HepG2 (cell line): ENCODE measurements around the gene ZSCAN20. TPM values are rescaled to one million over a fixed set of nuclear protein-coding genes. Genes with fewer than 3 reads are reported as not detected.

ENCODE experiments used
- ATAC-seq: fragments of 200-7000 bp; cut with Tn5 transposase; 3 replicates; pipeline ENCODE4 v1.9.1; 2020; ENCODE audit warnings: mild to moderate bottlenecking, moderate library complexity
- BruUV-seq: library from RNA; stranded (reverse); fragments of 400-500 nt; replicated peaks from 2 replicates; lab custom pipeline; 2021; lab: Mats Ljungman, UMichigan
- CTCF ChIA-PET: fragments of 300-600 bp; formaldehyde crosslinking; extraction: SDS; loops from one replicate; lab custom pipeline; 2021; ENCODE audit warnings: low total read pairs, inconsistent platforms, low intra/inter-chr PET ratio; lab: Yijun Ruan, JAX
- POLR2A ChIA-PET: fragments of 350-600 bp; sonication (Branson Sonifier 250); formaldehyde crosslinking; loops from one replicate; lab custom pipeline; 2020; ENCODE audit warnings: antibody characterized with exemption, inconsistent platforms; lab: Yijun Ruan, JAX
- DNase-seq: peaks from one replicate; pipeline ENCODE4 v3.0.0-alpha.2; 2015; ENCODE audit warnings: low spot score
- FAIRE-seq: peaks from 3 replicates; lab custom pipeline; 2011; peaks lifted over from hg19 to GRCh38; lab: Jason Lieb, UNC
- H2AFZ ChIP-seq: one replicate; pipeline ENCODE4 v1.6.1; 2011; ENCODE audit warnings: low read length, inconsistent platforms
- H3K27ac ChIP-seq: fragments of 300-600 bp; 3 replicates; pipeline ENCODE4 v1.8.0; 2011; ENCODE audit warnings: mixed run types, mild to moderate bottlenecking, mixed read lengths, low read length, inconsistent platforms; ENCODE audit not compliant: insufficient read depth; ENCODE audit errors: extremely low read length
- H3K27me3 ChIP-seq, 2 experiments: fragments of 200-600 bp in 1 of 2; 2 replicates in 1 of 2; 3 replicates in 1 of 2; pipeline versions ENCODE4 v1.6.0 to v1.8.0; 2011; ENCODE audit warnings: low read length in 2 of 2, mild to moderate bottlenecking in 2 of 2, moderate library complexity in 2 of 2, inconsistent platforms in 1 of 2; ENCODE audit not compliant: insufficient read depth in 2 of 2, control insufficient read depth in 1 of 2
- H3K36me3 ChIP-seq, 2 experiments: fragments of 200-600 bp in 1 of 2; replicated peaks in 1 of 2; 2 replicates in 1 of 2; 3 replicates in 1 of 2; pipeline versions ENCODE4 v1.5.1 to v1.8.0; 2011; ENCODE audit warnings: low read length in 2 of 2, inconsistent platforms in 1 of 2; ENCODE audit not compliant: insufficient read depth in 2 of 2, control insufficient read depth in 1 of 2
- H3K4me1 ChIP-seq: 2 replicates; pipeline ENCODE4 v1.5.1; 2012; ENCODE audit warnings: low read length, inconsistent platforms; ENCODE audit not compliant: insufficient read depth
- H3K4me2 ChIP-seq: 2 replicates; pipeline ENCODE4 v1.6.0; 2011; ENCODE audit warnings: low read depth, low read length, inconsistent platforms
- H3K4me3 ChIP-seq, 3 experiments: fragments of 200-600 bp in 1 of 3; sonication (generic), shearing (Covaris generic) in 1 of 3; replicated peaks in 1 of 3; 2 replicates each; pipeline ENCODE4 v1.5.1; 2011 to 2016; ENCODE audit warnings: low read length in 3 of 3, inconsistent platforms in 2 of 3, low read depth in 2 of 3, mild to moderate bottlenecking in 2 of 3, control low read depth in 1 of 3, mixed read lengths in 1 of 3; ENCODE audit not compliant: insufficient read depth in 1 of 3
- H3K79me2 ChIP-seq: one replicate; pipeline ENCODE4 v1.6.1; 2011; ENCODE audit warnings: low read length, inconsistent platforms; ENCODE audit not compliant: insufficient read depth
- H3K9ac ChIP-seq: 2 replicates; pipeline ENCODE4 v1.6.0; 2011; ENCODE audit warnings: mild to moderate bottlenecking, low read depth, low read length, inconsistent platforms; ENCODE audit not compliant: insufficient read depth
- H3K9me3 ChIP-seq: 2 replicates; pipeline ENCODE4 v1.5.1; 2012; ENCODE audit warnings: mild to moderate bottlenecking, low read length
- H4K20me1 ChIP-seq: 2 replicates; pipeline ENCODE4 v1.6.0; 2011; ENCODE audit warnings: inconsistent platforms, mild to moderate bottlenecking, low read length, moderate library complexity; ENCODE audit not compliant: insufficient read depth
- BRD4 ChIP-seq: sonication (generic); formaldehyde crosslinking; IDR thresholded peaks from 2 replicates; pipeline ENCODE4 v1.4.0; 2020; ENCODE audit warnings: missing genetic modification reagents
- KMT2A ChIP-seq: sonication (generic); formaldehyde crosslinking; IDR thresholded peaks from 2 replicates; pipeline ENCODE4 v1.4.0; 2020; ENCODE audit warnings: missing genetic modification reagents
- MIXL1 ChIP-seq: IDR thresholded peaks from 2 replicates; pipeline ENCODE4 v1.6.1; 2016
- SIX1 ChIP-seq: sonication (generic); formaldehyde crosslinking; IDR thresholded peaks from 2 replicates; pipeline ENCODE4 v1.4.0; 2020; ENCODE audit warnings: missing genetic modification reagents, borderline replicate concordance
- SP1 ChIP-seq, 2 experiments: fragments of 450-650 bp in 1 of 2; sonication (generic) in 1 of 2; formaldehyde crosslinking in 1 of 2; IDR thresholded peaks; 2 replicates each; pipeline versions ENCODE4 v1.4.0 to v1.6.1; 2016 to 2020; ENCODE audit warnings: missing genetic modification reagents in 1 of 2
- ZBTB7B ChIP-seq: sonication (generic); formaldehyde crosslinking; IDR thresholded peaks from 2 replicates; pipeline ENCODE4 v1.4.0; 2020; ENCODE audit warnings: missing genetic modification reagents
- ZHX2 ChIP-seq, 2 experiments: sonication (generic) in 1 of 2; formaldehyde crosslinking in 1 of 2; IDR thresholded peaks; 2 replicates each; pipeline versions ENCODE4 v1.6.1 to v1.9.0; 2014 to 2022; ENCODE audit warnings: antibody characterized with exemption in 1 of 2, borderline replicate concordance in 1 of 2, inconsistent platforms in 1 of 2, low read depth in 1 of 2, missing genetic modification reagents in 1 of 2
- ZNF292 ChIP-seq: sonication (generic); formaldehyde crosslinking; IDR thresholded peaks from 2 replicates; pipeline ENCODE4 v1.8.1; 2022; ENCODE audit warnings: mild to moderate bottlenecking, low read depth, missing genetic modification reagents, borderline replicate concordance
- ZNF317 ChIP-seq: sonication (generic); formaldehyde crosslinking; IDR thresholded peaks from 2 replicates; pipeline ENCODE4 v1.5.0; 2020; ENCODE audit warnings: mild to moderate bottlenecking, missing genetic modification reagents
- ZNF468 ChIP-seq: sonication (generic); formaldehyde crosslinking; IDR thresholded peaks from 2 replicates; pipeline ENCODE4 v1.8.0; 2022; ENCODE audit warnings: mild to moderate bottlenecking, moderate library complexity, missing genetic modification reagents
- ZNF564 ChIP-seq: sonication (generic); formaldehyde crosslinking; IDR thresholded peaks from 2 replicates; pipeline ENCODE4 v1.8.1; 2023; ENCODE audit warnings: mild to moderate bottlenecking, missing genetic modification reagents
- ZNF883 ChIP-seq: sonication (generic); formaldehyde crosslinking; IDR thresholded peaks from 2 replicates; pipeline ENCODE4 v1.5.1; 2020; ENCODE audit warnings: mild to moderate bottlenecking, missing genetic modification reagents; ENCODE audit errors: not compliant biosample characterization
- WGBS: methylation state at CpG from one replicate; pipeline ENCODE4 v1.1.6; 2017; ENCODE audit warnings: low lambda C conversion rate; 5-methylcytosine and 5-hydroxymethylcytosine counted together
- in situ Hi-C: cut with HindIII; loops from 2 replicates; pipeline ENCODE4 v1.10.0; 2017; ENCODE audit warnings: low pct_unique_long_range_greater_than_20kb; ENCODE audit not compliant: extremely low pct_ligation_motif_present
- intact Hi-C: fragments of 100-400 bp; cut with micrococcal nuclease; formaldehyde crosslinking; loops from one replicate; pipeline ENCODE4 v1.10.0; 2022; ENCODE audit not compliant: unreplicated experiment
- polyA plus RNA-seq, 8 experiments: library from polyadenylated mRNA; depleted of rRNA in 3 of 8; stranded (reverse) in 7 of 8; unstranded in 1 of 8; fragments of >200 nt; fragmentation: Illumina TruSeq in 4 of 8; extraction: Trizol in 4 of 8; gene quantifications; 2 replicates each; pipeline versions ENCODE4 v1.2.1 to v1.2.3, GENCODE V29; 2011 to 2016; ENCODE audit warnings: low read depth in 4 of 8, missing spikeins in 1 of 8, mixed read lengths in 1 of 8; ENCODE audit not compliant: insufficient read depth in 1 of 8
- total RNA-seq, 5 experiments: library from RNA; depleted of rRNA; stranded (reverse); fragments of >200 nt; fragmentation: Illumina TruSeq; extraction: Trizol; gene quantifications; 2 replicates each; pipeline ENCODE4 v1.2.3, GENCODE V29; 2016; ENCODE audit warnings: low read depth in 1 of 5

Gene ZSCAN20
- total and polyA plus RNA-seq, 2 of the 13 experiments (the other 11 are each of a cell fraction or from before 2014, with no cell fraction given) = 1.1 to 2.8 TPM

- Histone ChIP-seq H3K4me2 (no peak overlapping the region), H4K20me1 (no peaks in the 10 kb centered on the region), H3K9me3 (no peaks in the 10 kb centered on the region), H3K27me3 (peaks cover 0 to 11% of the 10 kb centered on the region in 2 experiments; a peak in 1 of 5 replicates), H3K9ac (no peak overlapping the region), H3K36me3 (no peaks in the 10 kb centered on the region), H2AFZ (no peak overlapping the region), H3K4me3 (no peak overlapping the region), H3K4me1 (peaks cover 29% of the 10 kb centered on the region), H3K27ac (no peak overlapping the region), H3K79me2 (no peaks in the 10 kb centered on the region)
- intact Hi-C loops = no loop called here
- TF ChIP-seq MIXL1 (CRISPR knock-in tag) (no peak), ZHX2 (IDR thresholded peaks at IDR 0.05; ENCODE audit: low read depth) (no peak), ZHX2 (CRISPR knock-in tag; IDR thresholded peaks at IDR 0.05; ENCODE audit: borderline replicate concordance) (no peak), KMT2A (no peak), ZNF883 (CRISPR knock-in tag) (no peak), ZNF564 (no peak), SP1 (IDR thresholded peaks at IDR 0.05) (no peak), SP1 (CRISPR knock-in tag; IDR thresholded peaks at IDR 0.05) (no peak), SIX1 (CRISPR knock-in tag) (no peak), ZNF317 (no peak), ZNF292 (no peak), ZNF468 (no peak), ZBTB7B (CRISPR knock-in tag) (no peak), BRD4 (CRISPR knock-in tag) (no peak)
- no peak for DNase-seq
- in situ Hi-C loops = no loop called here
- 22% methylated on average over 4 of the region's 4 CpGs for WGBS
- no TSS peak for BruUV-seq
- FAIRE-seq = no peak
- CTCF ChIA-PET = no interaction called here
- no peak for ATAC-seq
- POLR2A ChIA-PET = no interaction called here
Observed at GRCh38 chr1:33435096-33435820, 37.2 kb upstream of the ZSCAN20 start.
